Measurements from ENCODE around the gene TIRAP.
"Not testable (repeated sequence)": the region's sequence is repeated elsewhere in the genome, so short reads cannot be mapped to it uniquely, and the experiment has no call there.

TIRAP gene

GRCh38 chr11:126288237-126288636 is 5.3 kb downstream of the TIRAP start:
- DNase-seq = no peak

GRCh38 chr11:126290887-126291286 is 8.0 kb downstream of the TIRAP start:
- DNase-seq = no peak

- DNase-seq = no peak
Measured at GRCh38 chr11:126293726-126294125, 10.8 kb downstream of the TIRAP start.

- DNase-seq = no peak
Measured at GRCh38 chr11:126297004-126297403, 14.1 kb downstream of the TIRAP start.

GRCh38 chr11:126303623-126304456 is 20.9 kb downstream of the TIRAP start, which contains the start of gene DCPS:
TSS of gene DCPS (plus strand) at chr11:126304060. CDS start at chr11:126304081, 21 bp downstream.
- DNase-seq = peak; percentile 89

GRCh38 chr11:126304457-126305075 is 21.7 kb downstream of the TIRAP start:
- DNase-seq = no peak

GRCh38 chr11:126305699-126306098 is 22.8 kb downstream of the TIRAP start:
- no peak for DNase-seq

GRCh38 chr11:126307706-126308105 is 24.8 kb downstream of the TIRAP start:
- DNase-seq = peak; percentile 57

- DNase-seq = no peak
Measured at GRCh38 chr11:126308271-126308671, 25.4 kb downstream of the TIRAP start.

- not testable (repeated sequence) for DNase-seq
Measured at GRCh38 chr11:126308771-126309170, 25.9 kb downstream of the TIRAP start.

- peak; percentile 81 for DNase-seq
Measured at GRCh38 chr11:126310200-126310991, 27.5 kb downstream of the TIRAP start.

- DNase-seq = no peak
Measured at GRCh38 chr11:126310992-126311310, 28.1 kb downstream of the TIRAP start.

- DNase-seq = no peak
Measured at GRCh38 chr11:126311401-126312291, 28.8 kb downstream of the TIRAP start.

- no peak for DNase-seq
Measured at GRCh38 chr11:126312961-126313360, 30.1 kb downstream of the TIRAP start.

GRCh38 chr11:126313826-126314225 is 30.9 kb downstream of the TIRAP start:
- no peak for DNase-seq

GRCh38 chr11:126317432-126317755 is 34.5 kb downstream of the TIRAP start:
- no peak for DNase-seq

GRCh38 chr11:126317756-126318573 is 35.1 kb downstream of the TIRAP start:
- no peak for DNase-seq

GRCh38 chr11:126318574-126319373 is 35.9 kb downstream of the TIRAP start:
- peak; percentile 34 for DNase-seq

- no peak for DNase-seq
Measured at GRCh38 chr11:126319374-126319740, 36.5 kb downstream of the TIRAP start.

- DNase-seq = no peak
Measured at GRCh38 chr11:126322996-126323395, 40.1 kb downstream of the TIRAP start.

All from NCI-H82 (cell line).